ENCODE data around the gene KRT84. TPM values are rescaled to one million over a fixed set of nuclear protein-coding genes. Genes with fewer than 3 reads are reported as not detected.

The KRT84 gene
- polyA plus RNA-seq, 3 donors = not detected

GRCh38 chr12:52402873-52403540 lies 17.6 kb upstream of the KRT84 start:
- Histone ChIP-seq H2AFZ (ENCODE audit: insufficient read depth, low read depth, low read length, poor library complexity, severe bottlenecking) (no peak overlapping the region), H3K4me1 (ENCODE audit: control insufficient read depth in 1 of 2, insufficient read depth in 2 of 2, low read length in 2 of 2) (no peaks in the 10 kb centered on the region), H3K4me3 (replicated peaks in 1 of 3; ENCODE audit: low read depth in 2 of 3, low read length in 3 of 3) (no peak overlapping the region), H3K9me3 (replicated peaks in 1 of 2; ENCODE audit: control insufficient read depth in 1 of 2, insufficient read depth in 1 of 2, low read length in 2 of 2) (no peaks in the 10 kb centered on the region), H3K27me3 (ENCODE audit: control insufficient read depth in 2 of 2, insufficient read depth in 2 of 2, low read length in 2 of 2) (no peaks in the 10 kb centered on the region), H3K27ac (ENCODE audit: low read depth in 1 of 2, low read length in 2 of 2) (no peak overlapping the region), H3K9ac (ENCODE audit: insufficient read depth, low read length, poor library complexity, severe bottlenecking) (no peak overlapping the region), H3K36me3 (replicated peaks in 1 of 2; ENCODE audit: control insufficient read depth in 1 of 2, insufficient read depth in 2 of 2, low read length in 2 of 2) (no peaks in the 10 kb centered on the region), H3K79me2 (ENCODE audit: insufficient read depth, low read length) (no peaks in the 10 kb centered on the region), H4K20me1 (ENCODE audit: insufficient read depth, low read length) (no peaks in the 10 kb centered on the region), H3K4me2 (replicated peaks; ENCODE audit: extremely low read depth, low read length, poor library complexity, severe bottlenecking) (no peak overlapping the region)
- H3K36me3 Mint-ChIP-seq = no peaks in the 10 kb centered on the region
- WGBS (ENCODE audit: insufficient coverage) = 75% methylated on average over 2 of the region's 3 CpGs
- intact Hi-C loops (cut with micrococcal nuclease) = no loop called here
- H3K9me3 Mint-ChIP-seq = peaks cover 0 to 2% (median 0%) of the 10 kb centered on the region in 7 donors
- H3K27me3 Mint-ChIP-seq (ENCODE audit: low read depth in 3 of 3) = peaks cover 3 to 7% (median 5%) of the 10 kb centered on the region in 3 donors
- H3K4me1 Mint-ChIP-seq = no peaks in the 10 kb centered on the region
- TF ChIP-seq CTCF (IDR thresholded peaks at IDR 0.05) = no peak
- H3K4me3 Mint-ChIP-seq = no peak overlapping the region
- no peak for DNase-seq
- H3K27ac Mint-ChIP-seq = no peak overlapping the region

- no peak for TF ChIP-seq CTCF (IDR thresholded peaks at IDR 0.05)
Observed at GRCh38 chr12:52402377-52402776, 16.9 kb upstream of the KRT84 start.

More at GRCh38 chr12:52402377-52402776, 16.9 kb upstream of the KRT84 start:
- no peaks in the 10 kb centered on the region for H4K20me1 ChIP-seq (ENCODE audit: insufficient read depth, low read length)
- H3K9me3 ChIP-seq (replicated peaks in 1 of 2; ENCODE audit: control insufficient read depth in 1 of 2, insufficient read depth in 1 of 2, low read length in 2 of 2) = no peaks in the 10 kb centered on the region
- intact Hi-C loops (cut with micrococcal nuclease) = no loop called here
- H3K4me3 ChIP-seq (replicated peaks in 1 of 3; ENCODE audit: low read depth in 2 of 3, low read length in 3 of 3) = no peak overlapping the region
- no peak overlapping the region for H3K4me2 ChIP-seq (replicated peaks; ENCODE audit: extremely low read depth, low read length, poor library complexity, severe bottlenecking)
- H3K27ac Mint-ChIP-seq = no peak overlapping the region
- H2AFZ ChIP-seq (ENCODE audit: insufficient read depth, low read depth, low read length, poor library complexity, severe bottlenecking) = no peak overlapping the region
- H3K36me3 Mint-ChIP-seq = no peaks in the 10 kb centered on the region
- no peak overlapping the region for H3K9ac ChIP-seq (ENCODE audit: insufficient read depth, low read length, poor library complexity, severe bottlenecking)
- H3K79me2 ChIP-seq (ENCODE audit: insufficient read depth, low read length) = no peaks in the 10 kb centered on the region
- no peak overlapping the region for H3K27ac ChIP-seq (ENCODE audit: low read depth in 1 of 2, low read length in 2 of 2)
- peaks cover 2 to 7% (median 4%) of the 10 kb centered on the region in 3 donors for H3K27me3 Mint-ChIP-seq (ENCODE audit: low read depth in 3 of 3)
- H3K9me3 Mint-ChIP-seq = peaks cover 0 to 2% (median 0%) of the 10 kb centered on the region in 7 donors
- H3K36me3 ChIP-seq (replicated peaks in 1 of 2; ENCODE audit: control insufficient read depth in 1 of 2, insufficient read depth in 2 of 2, low read length in 2 of 2) = no peaks in the 10 kb centered on the region
- no peak overlapping the region for H3K4me3 Mint-ChIP-seq
- H3K4me1 Mint-ChIP-seq = no peaks in the 10 kb centered on the region
- no peaks in the 10 kb centered on the region for H3K27me3 ChIP-seq (ENCODE audit: control insufficient read depth in 2 of 2, insufficient read depth in 2 of 2, low read length in 2 of 2)
- no peak for DNase-seq
- WGBS (ENCODE audit: insufficient coverage) = no CpG with 5 or more reads among the region's 2 CpGs
- no peaks in the 10 kb centered on the region for H3K4me1 ChIP-seq (ENCODE audit: control insufficient read depth in 1 of 2, insufficient read depth in 2 of 2, low read length in 2 of 2)

All from CD14-positive monocyte (primary cell).